Dermis blood vessel endothelial cell (primary cell): Measurements from ENCODE around the gene SHMT2. TPM values are rescaled to one million over a fixed set of nuclear protein-coding genes. Genes with fewer than 3 reads are reported as not detected.

Experiments used
- DNase-seq: peaks from one replicate; pipeline ENCODE4 v3.0.0; 2010
- total RNA-seq: library from RNA; depleted of rRNA; stranded (reverse); fragments of >200 nt; gene quantifications from 2 replicates; pipeline ENCODE4 v1.2.3, GENCODE V29; 2014

SHMT2 gene
- total RNA-seq, 1 donor from 2014 or later: 140 TPM

DNA sequence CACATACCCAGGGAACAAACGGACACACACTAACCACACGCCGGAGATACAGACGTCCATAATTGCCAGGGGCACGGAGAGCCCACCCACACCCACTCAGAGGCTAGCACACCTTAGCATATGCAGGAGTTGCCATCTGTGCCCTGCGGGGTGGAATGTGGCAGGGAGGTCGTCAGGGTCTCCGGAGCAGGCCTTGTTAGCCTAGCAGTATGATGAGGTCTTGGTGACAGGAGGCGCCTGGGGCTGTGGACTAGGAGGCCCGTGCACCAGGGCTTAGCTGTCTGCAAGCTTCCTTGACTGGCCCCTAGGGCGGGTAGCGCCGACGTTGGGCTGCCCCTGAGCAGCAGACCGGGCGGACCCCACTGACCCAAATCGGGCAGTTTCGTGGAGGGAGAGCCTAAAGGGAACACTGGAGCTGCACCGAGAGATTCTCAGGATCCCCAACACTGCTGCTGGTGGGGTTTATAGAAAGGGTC lies 11.5 kb downstream of the SHMT2 start:
- DNase-seq: no peak

DNA sequence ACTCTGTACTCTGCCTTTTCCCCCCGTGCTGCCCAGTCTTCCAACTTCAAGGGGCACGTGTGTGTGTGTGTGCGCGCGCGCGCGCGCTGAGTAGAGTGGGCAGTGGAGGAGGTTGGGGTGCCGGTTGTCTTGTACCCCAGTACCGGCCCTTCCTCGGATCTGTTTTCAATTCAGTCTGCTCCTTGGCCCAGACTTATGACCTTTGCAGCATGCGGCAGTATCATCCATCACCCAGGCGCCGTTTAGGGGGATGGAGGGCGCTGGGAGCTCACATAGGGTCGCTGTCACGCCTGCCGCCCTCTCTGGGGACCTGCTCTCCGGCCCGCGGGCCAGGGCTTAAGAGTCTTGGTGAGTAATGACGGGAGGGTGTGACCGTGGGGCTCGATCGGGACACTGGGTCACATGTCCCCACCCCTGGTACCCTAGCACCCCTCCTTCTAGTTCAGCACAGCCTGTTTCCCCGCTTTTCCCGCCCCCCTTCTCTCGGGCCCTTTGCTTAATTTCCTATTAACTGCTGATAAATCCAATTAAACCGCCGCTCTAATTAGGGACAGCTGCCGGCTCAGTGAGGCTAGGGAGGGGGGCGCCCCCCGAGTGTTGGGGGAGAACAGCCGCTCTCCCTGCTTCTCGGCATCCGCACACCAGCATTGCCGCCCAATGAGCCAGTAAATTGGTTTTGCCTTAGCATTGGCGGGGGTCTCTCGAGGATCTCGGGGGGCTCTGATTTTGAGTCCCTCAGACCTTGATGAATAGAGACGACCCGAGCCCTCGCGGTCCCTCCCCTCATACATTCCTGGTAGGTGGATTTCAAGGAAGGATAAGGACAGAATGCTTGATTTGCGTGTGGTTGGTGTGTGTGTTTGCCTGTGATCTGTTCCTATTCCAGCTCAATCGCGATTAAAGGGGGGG lies 12.1 kb downstream of the SHMT2 start:
- no peak for DNase-seq

DNA sequence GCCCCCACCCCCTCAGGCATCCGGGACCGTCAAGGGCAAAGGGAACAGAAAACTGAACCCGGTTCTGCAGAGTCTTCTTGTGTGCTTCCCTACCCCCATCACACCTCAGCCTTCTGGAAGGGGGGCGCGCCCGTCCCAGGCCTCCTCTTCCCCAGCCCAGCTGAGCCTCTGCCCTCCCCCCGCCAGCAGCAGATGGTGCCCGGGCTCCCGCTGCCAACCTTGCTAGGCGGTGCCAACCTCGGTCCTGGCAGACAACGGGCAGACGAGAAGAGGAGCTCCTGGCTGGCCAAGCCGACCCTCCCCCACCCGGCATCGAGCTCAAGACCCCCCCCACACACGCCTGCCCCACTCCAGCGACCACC lies 12.8 kb downstream of the SHMT2 start:
- no peak for DNase-seq

DNA sequence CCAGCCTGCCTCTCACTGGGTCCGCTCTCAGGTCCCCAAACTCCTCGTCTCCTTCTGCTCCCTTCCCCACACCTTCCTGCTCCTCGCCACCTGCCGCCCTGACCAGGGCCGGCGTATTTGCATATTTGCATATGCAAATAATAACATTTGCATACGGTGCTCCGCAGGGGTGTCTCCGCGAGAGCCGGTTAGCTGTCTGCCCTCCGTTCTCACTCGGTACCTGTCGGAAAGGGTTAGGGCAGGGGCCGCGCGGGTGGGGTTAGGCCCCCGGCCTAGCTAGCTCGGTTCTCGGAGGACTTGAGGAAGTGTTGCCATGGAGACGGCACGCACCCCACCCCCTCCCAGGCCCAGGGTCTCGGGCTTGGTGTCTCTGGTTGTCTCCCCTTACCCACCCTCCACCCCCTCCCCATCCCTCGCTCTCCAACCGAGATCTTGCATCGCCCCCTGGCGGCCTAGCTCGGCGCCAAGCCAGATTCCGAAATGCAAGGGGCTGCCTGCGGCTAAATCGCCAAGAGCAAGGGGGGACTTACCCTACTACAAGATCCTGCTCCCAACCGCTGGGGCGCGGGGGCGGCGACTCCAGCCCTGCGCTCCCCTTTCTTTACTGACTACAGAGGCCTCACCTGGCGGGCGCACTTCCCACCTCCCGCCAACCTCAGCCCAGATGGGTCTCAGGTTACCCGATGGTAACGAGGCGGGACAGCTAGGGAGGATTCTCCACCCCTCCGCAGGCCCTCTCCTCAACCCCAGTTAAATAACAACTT lies 13.4 kb downstream of the SHMT2 start:
- peak; percentile 66 for DNase-seq

DNA sequence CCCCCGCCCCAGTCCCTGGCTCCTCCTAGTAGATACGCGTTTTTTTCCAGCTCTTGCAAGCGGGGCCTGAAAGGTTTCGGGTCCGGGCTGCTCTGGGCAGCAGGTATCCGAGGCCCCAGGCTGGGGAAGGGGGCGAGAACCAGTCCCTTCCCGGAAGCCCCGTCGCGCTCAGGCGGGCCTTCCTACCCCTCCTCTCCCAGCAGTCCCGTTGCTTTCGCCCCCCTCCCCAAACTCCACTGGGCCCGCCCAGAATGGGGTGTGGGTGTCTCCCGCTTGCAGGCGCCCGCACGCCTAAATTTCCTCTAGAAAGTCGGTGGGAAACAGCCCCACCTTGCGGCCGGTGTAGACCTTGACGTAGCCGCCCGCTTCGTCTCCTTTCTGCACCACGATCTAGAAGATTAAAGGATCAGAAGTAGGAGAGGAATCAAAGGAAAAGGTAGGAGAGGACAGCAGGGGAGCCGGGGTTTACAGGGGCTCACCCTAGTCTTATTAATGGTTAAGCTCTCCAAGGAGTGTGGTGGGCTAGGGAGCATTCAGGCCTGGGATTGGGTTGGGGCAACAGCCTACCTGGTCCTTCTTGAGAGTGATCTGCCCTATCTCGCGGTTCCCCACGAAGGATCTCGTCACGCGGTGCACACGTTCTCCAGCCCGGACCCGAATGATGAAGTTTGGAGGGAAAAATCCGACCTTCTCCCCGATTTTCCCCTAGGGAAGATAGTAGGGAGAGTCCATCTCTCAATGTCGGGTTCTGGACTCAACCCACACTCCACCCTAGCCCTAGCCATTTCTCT lies 14.2 kb downstream of the SHMT2 start:
- DNase-seq: peak; percentile 78

DNA sequence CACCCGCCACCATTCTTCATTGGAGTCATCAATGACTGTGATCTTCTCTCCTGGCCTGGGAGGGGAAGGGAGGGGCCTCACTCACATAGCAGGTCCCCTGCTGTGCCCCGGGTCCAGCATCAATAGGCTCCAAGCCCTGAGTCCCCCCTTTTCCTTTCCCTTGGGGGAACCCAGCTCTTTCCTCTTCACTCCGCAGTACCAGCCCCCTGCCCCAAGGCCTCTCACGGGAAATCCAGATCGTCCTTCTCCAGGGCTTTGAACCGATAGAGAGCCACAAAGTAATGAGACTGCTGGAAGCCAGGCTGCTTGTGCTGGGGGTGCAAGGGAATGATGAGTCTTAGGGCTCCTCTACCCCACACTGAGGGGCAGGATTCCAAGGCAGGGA lies 14.8 kb downstream of the SHMT2 start:
- no peak for DNase-seq

DNA sequence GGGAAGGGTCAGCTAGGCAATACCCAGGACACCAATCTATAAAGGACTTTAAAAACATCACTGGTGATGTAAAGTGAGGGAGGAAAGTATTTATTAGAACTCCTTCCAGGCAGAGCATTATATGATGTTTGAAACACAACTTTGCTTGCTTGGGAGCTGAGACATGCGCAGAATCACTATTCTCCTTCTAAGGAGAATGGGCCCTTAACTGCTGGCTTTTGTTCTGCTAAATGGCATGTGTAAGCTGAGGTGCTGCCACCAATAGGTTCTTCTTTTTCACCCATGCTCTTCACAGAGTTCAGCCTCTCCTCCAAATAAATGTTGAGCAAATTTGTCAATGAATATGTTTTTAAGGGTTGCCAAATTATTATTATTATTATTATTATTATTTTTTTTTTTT lies 17.5 kb downstream of the SHMT2 start:
- DNase-seq: no peak

DNA sequence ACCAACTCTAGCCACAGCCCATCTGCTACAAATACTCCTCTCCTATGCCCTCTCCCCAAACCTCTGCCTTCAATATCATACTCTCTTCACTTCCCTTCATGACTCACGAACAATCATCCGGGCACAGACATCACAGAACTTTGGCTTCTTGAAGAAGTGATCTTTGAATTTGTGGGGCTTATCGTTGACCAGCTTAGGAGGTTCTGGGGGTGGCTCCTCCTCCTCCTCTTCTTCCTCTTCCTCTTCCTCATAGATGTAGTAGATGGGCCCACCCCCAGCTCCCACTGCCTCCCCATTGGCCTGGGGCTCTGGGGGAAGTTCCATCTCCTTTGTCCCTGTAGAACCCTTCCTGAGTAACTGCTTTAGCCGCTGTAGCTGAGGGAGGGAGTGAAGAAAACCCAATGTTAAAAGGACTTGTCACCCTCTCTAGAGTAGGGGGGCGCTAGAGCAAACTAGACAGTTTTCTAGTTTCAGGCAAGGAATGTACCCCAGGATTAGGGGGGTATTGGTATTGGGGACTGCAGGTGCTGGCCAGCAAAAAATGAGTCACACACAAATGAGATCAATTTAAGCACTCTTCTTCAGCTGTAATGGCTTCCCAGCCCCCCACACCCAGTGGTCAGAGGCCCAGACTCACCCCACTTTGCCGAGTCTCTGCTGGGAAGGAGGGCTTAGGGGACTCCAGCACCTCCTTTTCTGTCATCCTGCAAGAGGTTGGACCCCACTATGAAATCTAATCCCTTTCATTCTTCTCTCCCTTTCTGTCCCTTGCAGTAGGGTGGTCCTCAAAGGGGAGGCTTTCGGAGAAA lies 19.6 kb downstream of the SHMT2 start:
- DNase-seq: no peak

DNA sequence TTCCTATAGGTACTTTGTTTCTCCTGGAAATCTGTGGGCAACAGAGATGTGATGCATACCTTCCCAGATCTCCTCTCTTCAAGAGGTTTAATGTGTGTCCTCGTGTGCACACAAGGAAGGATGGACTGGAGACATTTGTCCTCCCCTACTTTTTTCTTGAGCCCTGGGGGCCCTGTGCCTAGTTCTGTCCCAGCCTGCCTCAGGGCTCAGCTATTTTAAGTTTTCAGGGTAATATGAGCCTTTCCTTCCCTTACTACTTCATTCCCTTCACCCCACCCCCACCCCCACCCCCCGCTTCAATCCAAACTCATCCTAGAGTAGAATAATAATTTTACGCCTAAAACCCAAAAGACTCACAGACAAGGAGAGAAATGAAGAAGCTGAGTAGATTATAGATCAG lies 21.0 kb downstream of the SHMT2 start:
- no peak for DNase-seq

DNA sequence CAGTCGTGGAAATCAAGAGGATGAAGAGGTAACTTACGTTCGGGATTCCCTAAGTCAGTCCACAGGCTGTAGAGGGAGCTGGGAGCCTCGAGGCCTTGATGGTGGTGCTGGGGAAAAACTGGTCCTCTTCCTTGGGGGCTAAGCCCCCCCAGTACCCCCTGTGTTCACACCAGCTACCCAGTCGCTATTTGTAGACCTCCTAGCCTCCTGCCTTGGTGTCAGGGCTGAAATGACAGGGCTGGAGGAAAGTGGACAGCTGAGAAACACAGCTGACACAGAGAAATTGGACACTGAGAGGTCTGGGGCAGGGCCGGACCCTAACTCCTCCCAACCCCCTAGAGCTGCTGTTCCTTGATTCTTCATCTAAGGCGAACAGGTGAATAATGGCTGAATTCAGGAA lies 21.4 kb downstream of the SHMT2 start, which contains the start of gene STAC3:
TSS of gene STAC3 (minus strand) at position 232 of the 400 bp plus-strand sequence. CDS start 1,551 bp downstream, outside the sequence.
- no peak for DNase-seq

DNA sequence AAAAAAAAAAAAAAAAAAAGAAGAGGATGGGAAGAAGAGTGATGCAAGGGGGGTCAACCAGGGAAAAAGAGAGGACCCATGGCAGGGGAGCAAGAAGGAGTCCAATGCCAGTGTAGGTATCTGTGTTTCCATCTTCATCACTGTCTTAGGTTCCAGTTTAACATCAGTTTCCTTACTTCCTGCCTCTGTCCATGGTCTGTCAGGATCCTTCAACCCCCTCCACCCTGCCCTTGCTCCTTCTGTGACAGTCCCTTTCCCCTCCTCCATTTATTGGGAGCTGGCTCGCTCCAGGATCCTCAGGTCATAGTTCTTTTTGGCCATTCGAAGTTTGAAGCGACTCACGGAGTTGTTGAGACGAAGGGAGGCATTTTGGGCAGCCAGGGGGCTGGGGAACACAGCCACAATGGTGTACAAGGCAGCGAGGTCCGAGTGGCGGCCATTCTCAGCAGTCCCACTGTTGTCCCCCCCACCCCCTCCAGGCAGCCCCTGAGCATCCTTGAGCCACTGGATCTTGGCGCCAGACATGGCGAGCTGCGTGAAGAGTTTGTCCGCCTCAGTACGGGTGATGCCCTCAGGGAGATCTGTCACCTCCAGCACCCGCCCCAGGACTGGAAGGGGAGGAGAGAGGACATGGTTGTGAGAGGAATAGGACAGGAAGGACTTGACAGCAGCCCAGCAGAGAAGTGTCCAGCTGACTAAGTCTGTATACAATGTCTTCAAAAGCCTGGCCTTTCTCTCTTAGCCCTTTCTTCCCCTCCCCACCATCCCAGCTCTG lies 25.2 kb downstream of the SHMT2 start:
- DNase-seq: no peak

DNA sequence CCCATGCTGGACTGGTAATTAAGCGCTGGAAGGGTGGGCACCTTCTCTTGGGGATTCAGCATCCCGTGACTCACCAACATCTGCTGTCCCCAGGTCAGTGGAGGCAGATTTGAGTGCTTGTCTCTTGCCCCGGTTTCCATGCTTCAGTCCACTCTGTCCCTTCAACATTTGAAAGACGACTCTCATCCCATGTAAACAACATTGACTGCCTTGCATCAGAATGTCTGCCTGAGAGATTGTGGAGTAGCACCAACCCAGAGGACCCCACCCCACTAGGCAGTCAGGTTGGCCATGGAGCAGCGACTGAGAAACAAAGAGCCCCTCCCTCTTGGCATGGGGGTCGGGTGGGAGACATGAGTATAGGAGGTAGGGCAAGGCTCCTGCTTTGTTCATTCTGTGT lies 26.4 kb downstream of the SHMT2 start:
- no peak for DNase-seq

DNA sequence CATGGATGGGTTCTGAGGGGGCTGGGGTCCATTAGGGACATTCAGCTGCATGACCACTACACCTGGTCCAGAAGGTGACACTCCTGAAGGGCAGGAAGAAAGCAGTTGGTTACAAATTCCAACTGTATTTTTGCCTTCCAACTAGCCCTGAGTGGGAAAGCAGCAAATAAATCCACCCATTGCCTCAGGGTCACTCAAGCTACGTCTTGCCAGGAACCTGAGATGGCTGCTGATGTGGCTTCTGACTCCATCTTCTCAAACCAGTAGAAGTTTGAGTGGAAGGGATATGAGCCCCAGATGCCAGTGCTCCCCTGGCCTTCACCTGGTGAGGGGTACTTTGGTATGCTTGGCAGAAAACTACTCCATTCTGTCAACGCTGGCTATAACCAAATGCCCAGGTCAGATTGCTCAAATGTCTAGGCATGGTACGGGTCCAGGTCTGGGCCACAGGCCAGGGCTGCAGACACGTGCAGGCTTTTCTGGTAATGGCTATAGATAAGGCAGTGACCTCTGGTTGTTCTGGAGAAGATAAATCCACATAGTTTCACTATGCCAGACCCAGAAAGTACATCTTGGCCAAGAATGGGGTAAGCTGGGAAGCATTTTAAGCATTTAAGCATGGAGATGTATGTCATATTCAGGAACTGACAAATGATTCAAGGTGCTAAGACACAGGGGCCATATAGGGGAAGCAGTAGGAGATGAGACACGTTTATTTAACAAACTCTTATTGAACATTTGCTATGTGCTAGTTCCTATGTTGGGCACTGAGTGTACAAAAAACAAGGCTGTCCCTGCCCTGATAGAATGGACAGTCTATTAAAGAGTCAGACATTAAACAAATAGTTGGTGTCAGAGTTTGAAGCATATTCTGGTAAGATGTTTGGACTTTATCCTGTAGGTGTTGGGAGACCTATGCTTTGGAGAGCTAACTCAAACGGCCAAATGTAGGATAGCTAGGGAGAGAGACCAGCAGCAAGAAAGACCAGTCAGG lies 29.8 kb downstream of the SHMT2 start:
- no peak for DNase-seq

DNA sequence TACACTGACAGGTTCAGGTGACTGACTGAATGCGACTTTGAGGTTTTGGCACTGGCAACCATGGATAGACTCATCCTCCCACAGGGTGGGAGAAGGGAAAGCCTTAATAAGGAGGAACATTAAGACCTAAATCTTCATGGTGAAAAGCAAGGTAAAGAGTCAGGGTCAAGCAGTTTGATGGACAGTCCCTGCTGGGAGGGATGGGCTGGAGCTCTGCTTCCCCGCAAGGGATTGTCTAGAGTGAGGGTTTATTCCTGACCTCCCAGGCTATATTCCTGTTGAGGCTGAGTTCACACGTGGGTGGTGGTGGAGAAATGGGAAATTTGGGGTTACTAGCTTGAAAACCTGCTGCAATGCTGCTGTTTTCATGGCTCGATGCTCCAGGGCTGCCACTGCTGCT lies 30.9 kb downstream of the SHMT2 start:
- DNase-seq: no peak

DNA sequence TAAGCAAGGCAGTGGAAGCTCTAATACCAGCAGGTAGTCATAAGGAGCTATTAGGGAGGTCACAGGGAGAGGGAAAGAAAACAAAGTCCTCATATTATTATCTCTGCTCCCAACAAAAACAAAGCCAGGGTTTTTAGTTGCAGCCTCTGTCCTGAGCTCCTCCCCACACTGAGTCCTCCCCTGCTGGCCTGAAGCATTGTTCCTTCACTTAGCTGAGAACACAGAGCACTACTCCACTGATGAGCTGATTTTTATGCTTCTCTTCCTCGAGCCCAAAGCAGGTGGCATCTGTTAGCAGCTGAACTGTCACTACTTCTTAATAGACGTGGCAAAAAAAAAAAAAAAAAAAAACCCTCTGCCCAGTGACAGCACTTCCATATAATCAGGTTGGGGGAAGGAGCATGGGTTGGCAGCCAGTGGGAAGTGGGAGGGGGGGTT lies 31.9 kb downstream of the SHMT2 start:
- no peak for DNase-seq

DNA sequence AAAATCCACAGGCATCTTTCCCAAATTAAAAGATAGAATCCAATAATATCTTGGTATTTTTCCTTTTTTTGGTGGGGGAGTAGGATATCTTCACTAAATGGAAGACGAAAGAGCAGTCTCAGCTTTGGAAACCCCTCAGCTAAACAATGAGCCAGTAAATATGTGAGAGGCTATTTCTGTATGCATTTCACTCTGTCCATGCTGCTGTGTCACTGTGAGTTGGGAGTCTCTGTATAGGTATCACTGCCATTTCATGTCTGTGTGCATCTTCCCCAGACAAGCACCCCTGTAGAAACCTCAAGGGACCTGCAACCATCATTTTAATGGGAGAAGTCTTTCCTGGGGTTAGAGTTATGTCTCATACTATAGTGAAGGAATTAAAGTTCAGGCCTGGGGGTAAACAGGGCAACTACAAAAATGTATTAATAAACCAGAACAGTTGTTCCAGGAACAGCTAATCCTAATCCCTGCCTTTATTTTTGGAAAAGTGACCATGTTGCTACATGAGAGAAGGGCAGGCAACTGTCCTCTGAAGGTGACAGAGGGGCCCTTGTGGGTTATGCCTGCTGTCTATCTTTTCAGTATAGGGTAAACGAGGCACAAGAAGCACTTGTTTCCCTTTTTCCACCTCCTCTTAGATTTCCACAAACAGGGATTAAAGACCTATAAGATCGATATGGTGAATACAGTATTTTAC lies 32.8 kb downstream of the SHMT2 start:
- no peak for DNase-seq

DNA sequence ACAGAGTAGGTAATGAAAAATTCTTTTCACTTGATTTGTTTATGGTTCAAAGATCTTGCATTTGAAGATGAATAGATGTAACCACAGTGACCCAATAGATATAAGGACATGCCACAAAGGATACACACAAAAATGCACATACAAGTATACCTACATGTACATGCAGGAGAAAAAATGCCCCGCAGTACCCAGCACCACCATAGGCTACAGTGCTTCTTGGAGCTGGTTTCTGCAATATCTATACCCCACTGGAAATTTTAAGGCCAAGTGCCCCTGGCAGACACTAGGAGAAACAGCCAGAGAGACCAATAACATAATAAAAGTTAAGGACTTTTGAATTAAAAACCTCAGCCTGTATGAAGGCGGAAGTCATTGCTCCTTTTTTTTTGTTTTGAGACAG lies 33.6 kb downstream of the SHMT2 start:
- no peak for DNase-seq

DNA sequence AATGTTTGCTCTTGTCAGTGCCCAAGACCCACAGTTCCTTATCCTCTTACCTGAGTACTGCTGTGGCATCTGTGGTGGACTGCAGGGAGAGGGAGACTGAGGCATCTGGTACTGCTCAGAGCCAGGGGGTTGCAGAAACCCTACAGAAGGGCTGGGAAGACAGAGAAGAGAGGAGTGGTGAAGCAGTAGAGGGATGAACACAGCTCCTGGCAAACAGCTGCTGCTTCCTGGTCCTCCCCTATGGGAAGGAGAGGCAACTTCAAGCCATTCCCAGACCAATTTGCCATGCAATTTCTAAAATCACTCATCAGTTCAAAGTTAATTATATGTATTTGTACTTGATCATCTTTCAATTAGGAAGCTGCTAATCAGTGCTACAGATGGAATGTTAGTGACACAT lies 37.2 kb downstream of the SHMT2 start:
- DNase-seq: no peak

DNA sequence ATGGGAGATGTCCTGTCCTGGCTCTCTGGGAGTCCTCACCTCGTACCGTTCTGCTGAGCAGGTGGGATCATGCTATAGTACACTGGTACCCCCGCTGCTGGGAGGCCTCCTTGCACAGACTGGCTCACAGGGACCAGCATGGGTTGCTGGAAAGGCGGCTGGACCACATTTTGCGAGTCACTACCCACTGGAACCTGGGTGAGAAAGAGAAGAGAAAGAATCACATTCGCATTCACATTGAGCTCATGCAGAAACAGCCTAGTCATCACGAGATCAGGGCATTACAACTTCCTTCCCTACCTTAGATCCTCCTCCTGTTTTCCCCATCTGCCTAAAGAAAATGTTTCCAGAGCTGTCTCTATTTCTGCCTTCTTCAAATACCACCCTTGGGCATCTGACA lies 38.8 kb downstream of the SHMT2 start:
- DNase-seq: no peak
